GM11168 (cell line): ENCODE measurements around the gene UBE3C.
"Not testable (repeated sequence)": the region's sequence is repeated elsewhere in the genome, so short reads cannot be mapped to it uniquely, and the experiment has no call there.

Experiments
- in situ Hi-C: fragments of 300-500 bp; cut with MboI; formaldehyde crosslinking; loops from one replicate; pipeline ENCODE4 v1.12.0; 2022; ENCODE audit warnings: low sequenced_read_pairs; ENCODE audit not compliant: unreplicated experiment

Gene UBE3C

DNA sequence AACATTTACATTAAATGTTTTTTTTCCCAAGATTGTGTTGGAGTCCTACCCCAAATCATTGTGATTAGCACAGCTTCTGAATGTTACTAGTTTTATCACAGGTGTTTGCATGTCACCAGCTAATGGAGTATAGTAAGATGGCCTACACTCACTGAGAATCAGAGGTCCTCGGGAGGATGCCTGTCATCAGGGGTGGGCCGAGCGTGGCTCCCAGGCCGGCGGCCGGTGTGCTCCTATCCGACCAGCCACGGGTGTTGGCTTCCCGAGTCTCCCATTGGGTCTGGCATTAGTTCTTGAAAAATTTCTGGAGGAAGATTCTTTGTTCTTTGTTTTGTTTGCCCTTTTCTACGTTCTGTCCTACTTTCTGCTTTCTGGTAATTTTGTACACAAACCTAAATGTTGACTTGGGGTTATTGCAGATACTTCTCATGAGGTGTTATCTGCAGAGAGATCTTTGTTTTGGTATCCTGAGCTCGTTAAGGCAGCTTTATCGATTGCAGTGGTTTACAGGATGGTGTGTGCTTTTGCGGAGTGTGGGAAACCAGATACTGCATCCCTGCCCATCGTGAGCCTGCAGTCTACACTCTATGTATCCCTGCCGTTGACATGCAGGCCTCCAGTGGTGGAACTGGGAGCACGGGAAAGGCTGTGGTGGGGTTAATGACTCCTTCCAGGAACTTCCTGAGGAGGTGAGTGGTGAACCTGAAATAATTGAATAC lies 130.8 kb downstream of the UBE3C start:
- in situ Hi-C loops: no loop called here

- in situ Hi-C loops: no loop called here
Measured at GRCh38 chr7:157270060-157270444, 131.3 kb downstream of the UBE3C start.

- in situ Hi-C loops: no loop called here
Measured at GRCh38 chr7:157271315-157271990, 132.7 kb downstream of the UBE3C start.

- in situ Hi-C loops: no loop called here
Measured at GRCh38 chr7:157271991-157272324, 133.2 kb downstream of the UBE3C start.

DNA sequence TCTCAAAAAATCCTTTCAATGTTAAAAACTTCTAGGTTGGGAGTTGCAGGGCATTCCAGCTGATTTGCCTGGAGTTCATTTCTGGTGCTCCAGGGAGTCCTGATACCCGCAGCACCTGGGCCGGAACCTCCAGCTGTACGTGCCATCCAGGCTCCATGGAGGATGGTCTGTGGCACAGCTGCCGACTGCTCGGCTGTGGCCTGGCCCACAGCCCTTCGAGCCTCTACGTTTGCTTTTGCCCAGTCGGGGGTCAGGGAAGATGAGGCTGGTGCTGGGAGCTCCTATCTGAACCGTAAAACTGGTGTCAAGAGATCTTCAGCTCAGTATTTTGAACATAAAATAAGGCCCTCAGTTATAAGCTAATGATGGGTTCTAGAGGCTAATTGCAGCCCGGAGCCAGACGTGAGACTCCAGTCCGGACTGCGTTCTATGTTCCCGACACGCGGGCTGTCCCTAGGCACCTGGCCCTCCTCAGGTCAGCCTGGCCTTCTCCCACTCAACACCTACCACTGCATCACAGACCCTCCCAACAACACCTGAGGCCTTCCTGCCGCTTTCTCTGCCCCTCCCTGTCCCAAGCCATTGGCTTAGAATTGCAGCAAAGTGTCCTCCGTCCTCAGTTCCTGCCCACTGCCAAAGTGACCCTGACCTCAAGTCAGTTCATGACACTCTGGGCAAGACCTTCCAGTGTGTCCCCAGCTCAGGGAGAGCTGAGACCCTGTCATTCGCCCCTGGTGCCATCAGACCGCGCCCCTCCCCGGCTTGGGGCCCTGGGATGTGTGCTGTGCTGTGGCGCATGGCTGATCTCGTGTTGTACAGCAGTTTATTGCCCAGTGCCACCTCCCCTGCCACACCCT lies 133.9 kb downstream of the UBE3C start:
- in situ Hi-C loops: no loop called here

GRCh38 chr7:157273208-157274093 lies 134.7 kb downstream of the UBE3C start:
- in situ Hi-C loops: no loop called here

DNA sequence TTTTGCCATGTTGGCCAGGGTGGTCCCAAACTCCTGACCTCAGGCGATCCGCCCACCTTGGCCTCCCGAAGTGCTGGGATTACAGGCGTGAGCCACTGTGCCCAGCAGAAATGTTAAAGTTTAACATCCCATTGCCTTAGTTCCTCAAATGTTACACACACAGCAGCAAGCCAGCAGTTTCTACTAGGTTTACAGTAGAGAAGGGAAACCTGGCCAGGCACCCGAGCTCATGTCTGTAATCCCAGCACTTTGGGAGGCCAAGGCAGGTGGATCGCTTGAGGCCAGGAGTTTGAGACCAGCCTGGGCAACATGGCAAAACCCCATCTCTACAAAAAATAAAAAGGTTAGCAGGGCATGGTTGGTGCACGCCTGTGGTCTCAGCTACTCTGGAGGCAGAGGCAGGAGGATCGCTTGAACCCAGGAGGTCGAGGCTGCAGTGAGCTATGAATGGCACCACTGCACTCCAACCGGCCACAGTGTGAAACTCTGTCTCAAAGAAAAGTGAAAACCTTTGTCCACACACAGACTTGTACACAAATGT lies 135.4 kb downstream of the UBE3C start:
- in situ Hi-C loops: not testable (repeated sequence)

DNA sequence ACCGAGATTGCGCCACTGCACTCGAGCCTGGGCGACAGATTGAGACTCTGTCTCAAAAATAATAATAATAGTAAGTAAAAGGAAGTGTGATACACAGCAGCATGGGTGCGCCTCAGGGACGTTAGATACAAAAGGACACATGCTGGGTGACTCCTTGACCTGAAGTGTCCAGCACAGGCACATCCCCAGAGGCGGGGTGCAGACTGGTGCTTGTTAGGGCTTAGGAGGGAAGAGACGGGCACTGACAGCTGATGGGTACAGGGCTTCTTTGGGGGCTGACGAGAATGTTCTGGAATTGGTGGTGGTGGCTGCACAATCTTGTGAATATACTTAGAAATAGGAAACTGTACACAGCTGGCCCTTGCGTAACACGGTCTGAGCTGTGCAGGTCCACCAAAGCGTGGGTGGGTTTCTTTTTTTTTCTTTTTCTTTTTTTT lies 136.3 kb downstream of the UBE3C start:
- in situ Hi-C loops: no loop called here

GRCh38 chr7:157276091-157276561 lies 137.4 kb downstream of the UBE3C start:
- in situ Hi-C loops: no loop called here

GRCh38 chr7:157276731-157277562 lies 138.2 kb downstream of the UBE3C start:
- in situ Hi-C loops: no loop called here

- in situ Hi-C loops: not testable (repeated sequence)
Measured at GRCh38 chr7:157277568-157277967, 138.8 kb downstream of the UBE3C start.

DNA sequence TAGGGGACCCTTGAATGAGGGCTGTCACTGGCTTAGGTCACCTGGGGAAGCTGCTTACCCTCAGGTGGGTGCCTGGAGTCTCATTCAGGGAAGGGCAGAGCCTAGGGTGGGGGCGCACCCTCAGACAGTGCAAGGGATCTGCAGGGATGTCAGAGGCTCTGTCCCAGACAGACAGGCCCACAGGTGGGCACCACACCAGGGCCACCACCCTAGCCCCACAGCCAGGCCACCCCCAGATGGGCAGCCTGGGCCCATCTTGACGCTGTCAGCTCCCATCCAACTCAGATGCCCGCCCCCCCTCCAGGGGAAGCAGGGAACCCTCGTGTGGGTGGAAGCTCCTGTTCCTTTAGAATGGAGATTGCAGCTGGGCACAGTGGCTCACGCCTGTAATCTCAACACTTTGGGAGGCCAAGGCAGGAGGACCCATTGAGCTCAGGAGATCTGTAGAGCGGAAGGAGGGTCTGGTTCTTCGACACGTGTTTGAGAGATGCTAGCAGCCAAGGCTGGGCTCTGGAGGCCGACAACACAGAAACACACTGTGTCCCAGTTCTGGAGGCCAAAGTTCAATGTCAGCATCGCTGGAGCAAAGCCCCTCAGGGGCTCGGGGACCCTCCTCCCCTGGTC lies 139.6 kb downstream of the UBE3C start:
- in situ Hi-C loops: no loop called here

GRCh38 chr7:157278791-157279724 lies 140.3 kb downstream of the UBE3C start:
- in situ Hi-C loops: no loop called here

DNA sequence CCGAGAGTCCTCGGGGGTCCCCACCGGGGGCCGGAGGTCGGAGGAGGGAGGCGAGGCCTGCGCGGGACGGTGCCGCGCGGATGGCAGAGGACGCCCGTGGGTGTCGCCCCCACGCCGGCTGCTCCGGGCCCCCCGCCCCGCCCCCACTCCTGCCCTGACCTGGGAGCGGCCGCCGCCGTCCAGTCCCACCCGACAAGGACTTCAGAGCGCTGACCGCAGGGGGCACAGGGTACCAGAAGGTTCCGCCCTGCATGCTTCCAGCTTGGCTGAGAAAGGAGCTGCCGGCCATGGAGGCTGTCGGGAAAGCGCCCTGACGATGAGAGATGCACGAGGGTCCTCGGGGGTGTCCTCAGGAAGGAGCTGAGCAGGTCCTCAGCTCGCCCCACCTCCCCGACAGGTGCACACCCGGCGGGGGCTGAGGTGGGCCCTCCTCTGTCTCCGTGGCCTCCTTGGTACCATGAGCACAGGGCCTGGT lies 141.1 kb downstream of the UBE3C start:
- in situ Hi-C loops: no loop called here

DNA sequence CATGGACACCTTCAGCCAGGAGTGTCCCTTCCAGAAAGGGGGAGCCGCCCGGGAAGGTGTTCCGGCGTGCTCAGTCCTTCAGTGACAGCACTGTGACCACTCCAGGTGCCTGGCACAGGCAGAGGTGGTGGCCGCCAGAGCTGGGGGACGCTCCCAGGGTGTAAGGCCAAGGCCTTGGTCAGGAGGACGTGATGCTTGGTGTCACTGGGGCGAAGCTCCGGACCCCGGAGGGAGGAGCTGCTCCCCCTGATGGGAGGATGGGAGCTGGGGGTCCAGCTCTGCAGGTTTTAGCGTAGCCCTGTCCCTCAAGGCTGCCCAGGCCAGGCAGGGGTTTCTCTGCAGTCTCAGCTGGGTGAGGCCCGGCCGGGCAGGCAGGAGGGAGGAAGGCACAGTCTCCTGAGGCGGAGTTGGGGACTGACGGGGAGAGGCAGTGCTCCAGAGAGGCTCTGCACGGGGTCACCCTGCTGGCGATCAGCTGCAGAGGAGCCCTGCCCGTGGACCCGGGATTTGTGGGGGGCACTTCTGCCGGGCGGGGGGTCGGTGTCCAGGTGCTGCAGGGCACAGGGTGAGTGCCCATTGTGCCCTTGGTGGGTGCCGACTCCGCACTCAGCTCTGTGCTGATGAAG lies 141.6 kb downstream of the UBE3C start:
- in situ Hi-C loops: no loop called here

- in situ Hi-C loops: no loop called here
Measured at GRCh38 chr7:157281221-157281998, 142.7 kb downstream of the UBE3C start.
